Kidney (tissue), 14 donors: ENCODE measurements around the gene SPOCK1. TPM values are rescaled to one million over a fixed set of nuclear protein-coding genes. Genes with fewer than 3 reads are reported as not detected.

ENCODE experiments used
- DNase-seq, 5 donors: peaks; one replicate each; pipeline ENCODE4 v3.0.0-alpha.2; 2013 to 2020
- FAIRE-seq: peaks from 2 replicates; lab custom pipeline; 2012; peaks lifted over from hg19 to GRCh38; lab: Jason Lieb, UNC
- H3K27ac ChIP-seq, 2 donors: one replicate each; pipeline ENCODE4 v1.7.0; 2013; ENCODE audit warnings: low read depth in 2 of 2, low read length in 2 of 2, inconsistent platforms in 1 of 2
- H3K27me3 ChIP-seq: one replicate; pipeline ENCODE4 v1.7.1; 2013; ENCODE audit warnings: low read length, inconsistent platforms; ENCODE audit not compliant: control insufficient read depth, insufficient read depth
- H3K36me3 ChIP-seq, 3 donors: one replicate each; pipeline versions ENCODE4 v1.7.0 to v1.7.1; 2013; ENCODE audit warnings: low read length in 3 of 3, control low read depth in 1 of 3, inconsistent platforms in 1 of 3; ENCODE audit not compliant: insufficient read depth in 3 of 3, control insufficient read depth in 2 of 3
- H3K4me1 ChIP-seq, 3 donors: one replicate each; pipeline versions ENCODE4 v1.7.0 to v1.7.1; 2013; ENCODE audit warnings: low read length in 3 of 3, inconsistent platforms in 1 of 3, low read depth in 1 of 3; ENCODE audit not compliant: control insufficient read depth in 2 of 3, insufficient read depth in 2 of 3
- H3K4me3 ChIP-seq, 3 donors: one replicate each; pipeline versions ENCODE4 v1.7.0 to v1.8.1; 2013; ENCODE audit warnings: low read length in 3 of 3, control low read depth in 1 of 3, inconsistent platforms in 1 of 3
- H3K9ac ChIP-seq, 3 donors: one replicate each; pipeline versions ENCODE4 v1.7.0 to v1.7.1; 2013; ENCODE audit warnings: low read length in 3 of 3, control low read depth in 1 of 3, inconsistent platforms in 1 of 3
- H3K9me3 ChIP-seq, 3 donors: one replicate each; pipeline versions ENCODE4 v1.7.0 to v1.7.1; 2013; ENCODE audit warnings: low read length in 3 of 3, control low read depth in 1 of 3, inconsistent platforms in 1 of 3; ENCODE audit not compliant: control insufficient read depth in 2 of 3, insufficient read depth in 1 of 3
- CTCF ChIP-seq: IDR thresholded peaks from 3 replicates; pipeline ENCODE4 v1.5.1; 2012; ENCODE audit warnings: mild to moderate bottlenecking, moderate library complexity, borderline replicate concordance; ENCODE audit not compliant: insufficient read depth; ENCODE audit errors: extremely low read depth
- intact Hi-C: fragments of 100-400 bp; cut with DNase I; formaldehyde crosslinking; loops from one replicate; pipeline ENCODE4 v1.11.1; 2022
- polyA plus RNA-seq: library from polyadenylated mRNA; stranded (reverse); fragments of 350-450 nt; fragmentation: Illumina TruSeq; extraction: RNeasy Lipid Tissue Mini Kit (QIAGEN cat#74804); gene quantifications from one replicate; pipeline ENCODE4 v1.2.3, GENCODE V29; 2014; ENCODE audit warnings: low read depth, low replicate concordance; ENCODE audit not compliant: insufficient read depth
- total RNA-seq: library from RNA; stranded (reverse); fragmentation: NEBNext Ultra II Directional; extraction: Animal tissue kit (Norgen Biotek cat#: 25700); gene quantifications from one replicate; pipeline ENCODE4 v1.2.1, GENCODE V29; 2021
- donor health status: control.
- donor health status: control.
- donor health status: control.
- donor health status: control.
- donor health status: control.
- donor health status: DM: yes; HTN: yes; CAD: no.
- donor health status: Normal renal cell carcinoma (clear cell type).

Gene SPOCK1
- total and polyA plus RNA-seq, 2 donors from 2014 or later = 15.7 to 32.8 TPM

DNA sequence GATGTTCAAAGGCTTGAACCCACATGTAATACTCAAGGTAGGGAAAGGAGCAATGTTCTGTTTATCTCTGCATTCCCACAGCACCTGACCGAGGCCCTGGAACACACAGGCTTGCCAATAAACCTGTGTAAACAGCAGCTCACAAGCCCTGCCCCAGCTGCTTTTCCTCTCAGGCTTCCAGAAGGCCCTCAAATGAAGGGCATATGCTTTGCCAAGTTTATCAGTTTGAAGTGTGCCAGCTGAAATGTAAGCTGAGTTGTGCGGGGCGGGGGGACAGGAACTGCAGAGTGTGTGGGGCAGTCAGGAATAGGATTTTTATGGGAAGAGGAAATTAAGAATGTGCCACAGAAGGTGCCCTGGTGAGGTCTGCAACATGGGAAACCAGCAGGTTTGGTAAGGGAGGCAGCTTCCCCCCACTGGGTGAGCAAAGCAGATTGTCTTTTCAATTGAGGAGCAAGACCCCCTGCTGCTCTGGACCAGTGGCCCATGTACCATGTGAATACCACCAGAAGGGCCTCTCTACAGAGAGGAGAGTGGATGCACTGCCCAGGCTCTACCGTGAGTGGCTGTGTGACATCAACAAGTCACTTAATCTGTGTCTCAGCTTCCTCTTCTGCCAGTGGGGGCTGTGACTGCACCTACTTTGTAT lies 194.8 kb downstream of the SPOCK1 start:
- DNase-seq (peak in 1 of 5 donors; percentile 25), FAIRE-seq (no peak)
- no peaks in the 10 kb centered on the region for H3K4me1 ChIP-seq
- intact Hi-C loops = no loop called here
- no peaks in the 10 kb centered on the region for H3K36me3 ChIP-seq
- H3K27me3 ChIP-seq = no peaks in the 10 kb centered on the region
- H3K9me3 ChIP-seq = no peaks in the 10 kb centered on the region
- no peak overlapping the region for H3K9ac ChIP-seq
- no peak for TF ChIP-seq CTCF
- no peak overlapping the region for H3K27ac ChIP-seq
- H3K4me3 ChIP-seq = no peak overlapping the region

- no peak for DNase-seq
- FAIRE-seq = no peak
- H3K4me1 ChIP-seq = no peaks in the 10 kb centered on the region
- no peaks in the 10 kb centered on the region for H3K27me3 ChIP-seq
- H3K4me3 ChIP-seq = no peak overlapping the region
- H3K9me3 ChIP-seq = no peaks in the 10 kb centered on the region
- no peak for TF ChIP-seq CTCF
- H3K27ac ChIP-seq = no peak overlapping the region
- intact Hi-C loops = no loop called here
- no peak overlapping the region for H3K9ac ChIP-seq
- no peaks in the 10 kb centered on the region for H3K36me3 ChIP-seq
These were observed 195.6 kb downstream of the SPOCK1 start for GRCh38 chr5:137303509-137303908.

- Histone ChIP-seq H3K9ac (no peak overlapping the region), H3K27me3 (no peaks in the 10 kb centered on the region), H3K4me1 (no peaks in the 10 kb centered on the region), H3K27ac (no peak overlapping the region), H3K9me3 (no peaks in the 10 kb centered on the region), H3K36me3 (no peaks in the 10 kb centered on the region), H3K4me3 (no peak overlapping the region)
- TF ChIP-seq CTCF = no peak
- no peak for DNase-seq
- FAIRE-seq = no peak
- intact Hi-C loops = no loop called here
These were observed 198.5 kb downstream of the SPOCK1 start for GRCh38 chr5:137300411-137301240.
